Stimulated activated CD4-positive, alpha-beta T cell treated with anti-CD3 and anti-CD28 coated beads, Interleukin-1b, Interleukin-23, amount 100 ng/mL, for 4 hours (primary cell): ENCODE data around the gene SH2D4B.

Source experiments
- DNase-seq, 2 donors: peaks; one replicate each; pipeline ENCODE4 v3.0.0-alpha.2; 2020; ENCODE audit warnings: low read depth in 2 of 2

The SH2D4B gene

DNA sequence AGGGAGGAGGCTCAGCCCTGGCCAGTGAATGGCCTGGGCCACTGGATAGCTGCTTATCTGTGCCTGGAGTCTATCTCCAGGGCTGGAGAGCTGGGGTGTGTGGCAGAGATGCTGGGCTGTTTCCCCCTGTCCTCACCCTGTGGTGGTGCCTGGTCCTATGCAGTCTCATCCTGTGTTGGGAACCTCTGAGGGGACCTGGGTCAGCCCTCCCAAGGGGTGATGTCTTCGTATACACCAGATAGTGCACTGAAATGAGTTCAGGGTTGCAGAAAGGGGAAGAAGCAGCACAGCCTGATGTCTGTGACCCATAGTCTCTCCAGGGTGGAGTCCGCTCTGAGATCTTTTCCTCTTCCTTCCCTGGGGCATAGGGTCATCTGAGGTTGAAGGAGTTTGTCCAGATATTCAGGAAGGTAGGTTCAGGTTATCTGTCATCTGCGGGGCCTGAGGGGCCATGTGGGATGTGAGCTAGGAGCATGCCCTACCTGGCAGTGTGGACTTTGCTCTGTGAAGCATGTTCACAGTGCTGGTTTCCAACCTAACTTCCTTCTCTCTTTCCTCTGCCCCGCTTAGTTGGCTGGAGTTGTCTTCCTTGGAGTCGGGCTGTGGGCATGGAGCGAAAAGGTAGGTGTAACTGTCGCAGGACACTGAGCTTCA, 33.4 kb upstream of the SH2D4B start:
- no peak for DNase-seq

DNA sequence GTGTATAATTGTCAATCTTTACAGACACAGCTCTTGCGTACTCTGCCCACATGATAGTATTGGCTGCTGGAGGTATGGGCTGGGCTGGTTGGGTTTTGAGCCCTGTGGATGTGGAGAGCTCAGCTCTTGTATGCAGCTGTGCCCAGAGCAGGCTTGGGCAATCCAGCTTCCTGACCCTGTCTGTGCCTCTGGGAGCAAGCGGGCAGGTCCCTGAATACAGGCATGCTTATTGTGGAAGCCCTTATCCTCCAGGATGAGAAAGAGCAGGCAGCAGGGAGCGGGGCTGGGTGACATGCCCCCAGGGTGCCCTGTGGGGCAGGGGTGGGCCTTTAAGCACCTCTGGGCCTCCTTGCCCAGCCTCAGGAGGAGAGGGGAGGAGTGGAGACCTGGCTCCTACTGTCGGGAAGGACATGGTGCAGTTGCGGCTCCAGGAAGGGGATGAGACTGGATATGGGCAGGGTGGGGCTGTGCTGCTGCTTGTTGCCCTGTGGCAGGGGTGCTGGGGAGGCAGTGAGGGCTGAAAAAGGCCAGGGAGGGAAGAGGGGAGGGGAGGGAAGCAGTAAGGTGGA, 32.7 kb upstream of the SH2D4B start:
- no peak for DNase-seq

DNA sequence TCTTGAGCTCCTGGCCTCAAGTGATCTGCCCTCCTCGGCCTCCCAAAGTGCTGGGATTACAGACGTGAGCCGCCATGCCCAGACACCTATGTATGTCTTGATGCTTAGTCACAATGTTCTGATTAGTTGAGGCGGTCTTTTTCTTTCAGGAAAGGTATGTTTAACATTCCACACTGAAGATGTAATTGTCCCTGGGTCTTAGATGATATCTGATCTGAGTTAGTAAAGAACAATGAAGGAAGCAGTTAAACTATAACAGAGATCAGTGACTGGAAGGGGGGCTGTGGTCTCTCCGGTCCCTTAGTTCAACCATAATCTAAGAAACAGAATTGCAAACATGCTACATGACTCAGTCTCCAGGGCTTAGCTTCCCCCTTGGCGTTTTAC, 31.5 kb upstream of the SH2D4B start:
- DNase-seq = no peak

DNA sequence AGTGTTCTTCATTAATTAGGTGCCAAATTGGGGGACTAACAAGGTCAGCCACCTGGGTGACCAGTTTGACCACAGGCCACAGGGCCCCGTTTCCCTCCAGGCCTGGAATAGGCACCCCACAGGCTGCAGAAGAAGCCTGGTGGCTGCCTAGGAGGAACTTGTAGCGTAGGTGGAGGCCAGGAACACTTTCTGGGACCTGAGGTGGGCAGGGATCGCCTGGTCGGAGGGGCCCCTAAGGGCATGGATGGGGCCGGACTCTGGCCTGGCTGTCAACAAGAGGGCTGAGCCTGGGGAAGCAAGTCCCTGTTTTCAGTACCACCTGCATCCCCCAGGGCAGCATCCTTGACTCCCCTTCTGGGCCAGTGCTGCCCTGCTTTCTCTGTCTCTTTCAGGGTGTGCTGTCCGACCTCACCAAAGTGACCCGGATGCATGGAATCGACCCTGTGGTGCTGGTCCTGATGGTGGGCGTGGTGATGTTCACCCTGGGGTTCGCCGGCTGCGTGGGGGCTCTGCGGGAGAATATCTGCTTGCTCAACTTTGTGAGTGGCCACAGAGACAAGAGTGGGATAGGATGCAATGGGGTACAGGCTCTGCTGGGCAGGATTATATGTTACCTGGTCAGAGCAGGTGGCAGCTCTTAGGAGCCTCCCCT, 30.7 kb upstream of the SH2D4B start:
- DNase-seq = no peak

DNA sequence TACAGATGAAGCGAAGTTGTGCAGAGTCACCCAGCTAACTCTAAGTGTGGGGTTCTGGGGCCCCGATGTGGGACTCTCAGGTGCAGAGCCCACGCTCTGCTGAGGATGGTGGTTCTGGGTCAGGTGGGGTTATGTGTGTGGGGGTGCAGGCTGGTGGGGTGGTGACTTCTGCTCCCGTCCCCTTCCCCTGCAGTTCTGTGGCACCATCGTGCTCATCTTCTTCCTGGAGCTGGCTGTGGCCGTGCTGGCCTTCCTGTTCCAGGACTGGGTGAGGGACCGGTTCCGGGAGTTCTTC, 28.6 kb upstream of the SH2D4B start:
- DNase-seq = no peak

DNA sequence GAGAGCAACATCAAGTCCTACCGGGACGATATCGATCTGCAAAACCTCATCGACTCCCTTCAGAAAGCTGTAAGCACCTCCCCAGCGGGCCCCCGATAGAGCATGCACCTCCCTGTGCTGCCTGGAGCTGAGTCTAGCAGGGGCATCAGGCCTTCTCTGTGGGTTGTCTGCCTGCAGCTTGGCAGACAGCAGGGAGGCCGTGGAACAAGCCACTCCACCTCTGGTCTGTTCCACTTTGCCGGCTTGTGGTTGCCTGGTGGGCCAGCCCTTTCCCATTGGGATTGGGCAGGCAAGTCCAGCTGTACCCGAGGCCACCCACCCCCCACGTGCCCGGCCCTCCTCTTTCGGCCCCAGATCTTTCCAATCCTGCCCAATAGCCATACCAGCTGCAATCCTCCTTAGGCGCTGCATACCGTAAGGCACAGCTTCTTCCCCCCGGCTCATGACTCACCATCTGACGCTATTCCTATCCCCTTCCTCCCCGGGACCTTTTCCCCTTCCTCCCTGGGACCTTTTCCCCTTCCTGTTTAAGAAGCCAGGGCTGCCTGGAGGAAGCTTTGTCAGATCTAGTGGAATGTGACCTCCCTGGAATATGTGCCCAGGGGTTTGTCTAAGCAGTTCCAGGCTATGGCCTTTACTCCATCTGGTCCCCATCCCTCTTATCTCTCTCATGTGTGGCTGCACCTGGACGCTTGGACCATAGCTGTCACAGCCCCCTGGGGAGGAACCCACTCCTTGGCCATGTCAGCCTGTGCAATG, 28.1 kb upstream of the SH2D4B start:
- no peak for DNase-seq

DNA sequence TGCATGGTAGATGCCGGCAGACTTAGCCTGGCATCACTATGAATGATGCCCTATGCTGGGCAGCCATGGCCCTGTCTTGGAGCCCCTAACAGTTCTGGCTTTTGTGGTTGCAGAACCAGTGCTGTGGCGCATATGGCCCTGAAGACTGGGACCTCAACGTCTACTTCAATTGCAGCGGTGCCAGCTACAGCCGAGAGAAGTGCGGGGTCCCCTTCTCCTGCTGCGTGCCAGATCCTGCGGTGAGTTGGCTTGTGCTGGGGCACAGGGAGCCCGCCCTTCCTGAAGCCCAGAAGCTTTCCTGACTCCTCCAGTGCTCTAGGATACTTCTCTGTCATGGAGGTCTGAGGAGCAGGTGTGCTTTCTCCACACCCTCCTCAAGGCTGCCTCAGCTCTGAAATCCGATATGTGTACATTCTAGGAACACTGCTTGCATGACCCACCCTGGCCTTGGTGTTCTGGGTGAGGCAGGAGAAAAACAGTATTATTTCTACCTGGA, 25.6 kb upstream of the SH2D4B start:
- DNase-seq = no peak

DNA sequence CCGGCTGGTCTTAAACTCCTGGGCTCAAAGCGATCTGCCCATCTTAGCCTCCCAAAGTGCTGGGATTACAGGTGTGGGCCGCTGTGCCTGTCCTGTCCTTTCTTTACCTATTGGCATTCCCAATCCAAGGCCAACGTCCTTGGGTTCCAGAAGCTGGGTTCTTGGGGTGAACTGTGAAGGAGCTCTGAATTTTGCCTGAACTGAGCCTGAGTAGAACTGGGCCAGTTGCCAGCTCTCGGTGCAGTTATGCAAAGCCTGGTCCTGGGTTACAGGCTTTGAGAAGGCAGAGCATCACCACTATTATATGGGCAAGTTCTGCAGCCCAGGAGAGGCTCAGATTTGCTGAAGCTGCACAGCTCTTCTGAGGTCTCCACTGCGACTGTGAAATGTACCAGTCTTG, 24.6 kb upstream of the SH2D4B start:
- no peak for DNase-seq

DNA sequence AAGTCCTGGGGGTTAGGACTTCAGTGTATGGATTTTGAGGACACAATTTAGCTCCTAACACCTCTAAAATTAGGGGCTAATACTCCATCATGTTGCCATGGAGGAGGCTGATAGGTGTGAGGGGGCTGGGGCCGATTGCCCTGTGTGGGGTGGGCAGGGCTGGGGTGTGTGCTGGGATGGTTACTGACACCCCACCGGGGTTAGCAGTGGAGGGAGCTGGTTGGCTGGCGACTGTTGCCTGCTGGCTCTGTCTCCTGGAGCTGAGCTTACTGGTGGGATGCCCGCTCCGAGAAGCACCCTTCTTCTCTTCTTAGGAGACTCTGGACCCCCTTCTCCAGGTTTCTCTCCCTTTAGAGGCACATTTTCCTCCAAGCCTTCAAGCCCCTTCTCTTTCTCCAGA, 22.2 kb upstream of the SH2D4B start:
- no peak for DNase-seq

DNA sequence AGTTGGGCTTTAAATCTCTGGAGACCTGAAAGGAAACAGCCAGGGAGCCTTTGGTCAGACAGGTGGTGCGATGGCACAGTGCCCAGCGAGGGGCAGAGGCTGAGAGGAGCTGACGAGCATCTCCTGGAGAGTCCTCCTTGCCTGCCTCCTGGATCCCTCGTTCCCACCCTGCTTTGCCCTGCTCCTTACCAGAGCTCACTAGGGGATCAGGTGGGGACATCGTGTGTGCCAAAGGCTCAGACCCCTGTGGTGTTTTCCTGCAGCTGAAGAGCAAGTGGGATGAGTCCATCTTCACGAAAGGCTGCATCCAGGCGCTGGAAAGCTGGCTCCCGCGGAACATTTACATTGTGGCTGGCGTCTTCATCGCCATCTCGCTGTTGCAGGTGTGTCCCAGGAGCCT, 21.8 kb upstream of the SH2D4B start:
- no peak for DNase-seq

DNA sequence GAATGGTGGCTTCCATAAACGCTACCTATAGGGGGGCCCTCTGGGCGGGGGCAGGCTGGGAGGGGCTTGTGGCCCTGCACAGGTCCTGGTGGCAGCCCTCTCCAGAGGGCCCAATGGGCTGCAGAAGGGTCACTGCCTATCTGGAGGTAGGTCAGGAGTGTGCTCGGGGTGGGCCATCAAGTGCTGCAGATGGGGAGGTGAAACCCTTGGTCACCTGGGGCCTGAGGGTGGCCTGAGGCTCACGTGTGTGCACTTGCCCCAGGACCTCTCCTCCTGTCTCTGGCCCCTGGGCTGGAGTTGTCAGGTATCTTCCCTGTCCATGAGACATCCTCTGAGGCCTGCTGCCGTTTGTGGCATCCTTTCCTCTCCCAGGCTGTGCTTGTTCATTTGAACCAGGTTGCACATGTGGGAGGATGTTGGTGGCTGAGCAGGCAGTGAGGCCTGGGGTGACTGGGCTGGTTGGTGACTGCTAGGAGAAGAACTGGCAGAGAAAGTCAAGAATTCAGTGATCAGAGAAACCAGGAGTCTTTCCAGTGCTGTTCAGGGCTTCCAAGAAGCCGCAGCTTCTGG, 21.1 kb upstream of the SH2D4B start:
- DNase-seq = no peak

DNA sequence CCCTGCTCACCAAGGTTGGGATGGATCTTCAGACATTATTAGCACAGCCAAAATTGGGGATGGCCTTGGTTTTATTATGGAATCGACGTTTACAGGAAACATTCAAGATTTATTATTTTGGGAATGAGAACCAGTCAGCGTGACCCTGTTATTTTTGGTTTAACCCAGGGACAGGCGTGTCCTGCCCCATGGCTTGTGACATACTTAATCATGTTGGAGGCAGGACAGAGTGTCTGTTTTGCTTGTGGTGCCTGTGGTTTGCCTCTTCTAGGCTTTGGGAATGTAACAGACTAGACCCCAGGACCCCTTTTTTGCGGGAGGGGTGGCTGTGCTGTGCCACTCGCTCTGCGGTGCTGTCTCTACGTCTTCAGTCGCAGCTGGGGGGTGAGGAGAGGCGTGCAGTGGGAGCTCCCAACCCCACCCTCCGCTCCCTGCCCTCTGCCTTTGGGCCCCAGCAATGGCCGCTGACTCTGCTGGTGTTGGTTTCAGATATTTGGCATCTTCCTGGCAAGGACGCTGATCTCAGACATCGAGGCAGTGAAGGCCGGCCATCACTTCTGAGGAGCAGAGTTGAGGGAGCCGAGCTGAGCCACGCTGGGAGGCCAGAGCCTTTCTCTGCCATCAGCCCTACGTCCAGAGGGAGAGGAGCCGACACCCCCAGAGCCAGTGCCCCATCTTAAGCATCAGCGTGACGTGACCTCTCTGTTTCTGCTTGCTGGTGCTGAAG, 20.1 kb upstream of the SH2D4B start:
- DNase-seq = no peak

DNA sequence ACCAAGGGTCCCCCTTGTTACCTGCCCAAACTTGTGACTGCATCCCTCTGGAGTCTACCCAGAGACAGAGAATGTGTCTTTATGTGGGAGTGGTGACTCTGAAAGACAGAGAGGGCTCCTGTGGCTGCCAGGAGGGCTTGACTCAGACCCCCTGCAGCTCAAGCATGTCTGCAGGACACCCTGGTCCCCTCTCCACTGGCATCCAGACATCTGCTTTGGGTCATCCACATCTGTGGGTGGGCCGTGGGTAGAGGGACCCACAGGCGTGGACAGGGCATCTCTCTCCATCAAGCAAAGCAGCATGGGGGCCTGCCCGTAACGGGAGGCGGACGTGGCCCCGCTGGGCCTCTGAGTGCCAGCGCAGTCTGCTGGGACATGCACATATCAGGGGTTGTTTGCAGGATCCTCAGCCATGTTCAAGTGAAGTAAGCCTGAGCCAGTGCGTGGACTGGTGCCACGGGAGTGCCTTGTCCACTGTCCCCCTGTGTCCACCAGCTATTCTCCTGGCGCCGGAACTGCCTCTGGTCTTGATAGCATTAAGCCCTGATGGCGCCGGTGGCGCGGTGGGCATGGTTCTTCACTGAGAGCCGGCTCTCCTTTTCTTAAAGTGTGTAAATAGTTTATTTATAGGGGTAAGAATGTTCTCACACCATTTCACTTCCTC, 19.4 kb upstream of the SH2D4B start:
- no peak for DNase-seq

DNA sequence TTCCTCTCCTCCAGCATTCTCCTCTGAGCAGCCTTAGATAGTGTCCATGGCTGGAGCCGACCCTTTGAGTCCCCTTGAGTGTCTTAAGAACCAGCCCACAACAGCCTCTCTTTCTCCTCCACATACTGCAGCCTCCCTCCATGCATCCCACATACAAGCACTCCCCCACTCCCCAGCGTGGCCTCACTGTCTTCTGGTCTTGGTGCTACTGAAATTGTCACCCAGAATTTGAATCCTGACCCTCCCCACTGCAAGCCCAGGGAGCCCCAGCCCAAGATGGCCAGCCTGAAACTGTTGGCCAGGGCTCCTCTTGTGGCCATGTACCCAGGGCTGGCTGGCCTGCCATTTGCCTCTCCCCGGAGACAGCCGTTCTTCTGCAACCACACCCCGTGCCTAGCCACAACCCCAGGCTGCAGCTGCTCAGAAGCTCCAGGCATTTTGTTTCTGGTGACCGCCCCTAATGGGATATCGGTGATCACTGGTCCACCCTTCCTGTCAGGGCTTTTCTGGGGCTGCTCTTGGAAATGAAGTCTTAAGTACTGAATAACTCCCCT, 18.8 kb upstream of the SH2D4B start:
- DNase-seq = no peak

DNA sequence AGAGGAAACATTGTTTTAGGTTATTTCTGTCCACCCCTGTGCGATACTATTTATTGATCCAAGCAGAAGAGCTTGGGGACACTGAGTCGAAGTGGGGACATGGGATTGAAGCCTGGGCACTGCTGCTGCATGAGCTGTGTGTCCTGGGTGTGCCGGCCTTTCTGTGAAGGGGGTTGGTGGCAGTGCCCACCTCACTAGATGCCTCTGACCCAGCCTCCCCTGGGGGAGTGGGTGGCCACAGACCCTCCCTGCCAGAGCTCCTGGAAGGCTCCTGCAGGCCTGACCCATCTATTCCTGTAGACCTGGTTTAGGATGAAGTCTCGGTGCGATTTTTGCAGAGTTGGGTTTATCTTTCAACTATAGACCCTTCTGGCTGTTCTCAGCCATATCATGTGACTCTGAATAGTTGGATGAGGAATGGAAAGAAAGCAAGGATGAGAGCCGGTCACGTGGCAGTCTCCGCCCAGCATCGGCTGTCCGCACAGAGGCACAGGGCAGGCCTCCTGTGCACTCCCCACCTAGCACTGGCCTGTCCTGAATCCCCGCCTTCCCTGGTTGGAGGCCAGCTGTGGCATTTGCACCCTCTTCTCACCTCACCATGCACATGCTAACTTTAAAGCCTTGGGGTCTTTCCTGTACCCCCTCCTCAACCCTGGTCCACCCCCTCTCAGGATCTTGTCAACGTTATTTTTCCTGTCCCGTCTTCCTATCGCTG, 17.6 kb upstream of the SH2D4B start:
- no peak for DNase-seq

DNA sequence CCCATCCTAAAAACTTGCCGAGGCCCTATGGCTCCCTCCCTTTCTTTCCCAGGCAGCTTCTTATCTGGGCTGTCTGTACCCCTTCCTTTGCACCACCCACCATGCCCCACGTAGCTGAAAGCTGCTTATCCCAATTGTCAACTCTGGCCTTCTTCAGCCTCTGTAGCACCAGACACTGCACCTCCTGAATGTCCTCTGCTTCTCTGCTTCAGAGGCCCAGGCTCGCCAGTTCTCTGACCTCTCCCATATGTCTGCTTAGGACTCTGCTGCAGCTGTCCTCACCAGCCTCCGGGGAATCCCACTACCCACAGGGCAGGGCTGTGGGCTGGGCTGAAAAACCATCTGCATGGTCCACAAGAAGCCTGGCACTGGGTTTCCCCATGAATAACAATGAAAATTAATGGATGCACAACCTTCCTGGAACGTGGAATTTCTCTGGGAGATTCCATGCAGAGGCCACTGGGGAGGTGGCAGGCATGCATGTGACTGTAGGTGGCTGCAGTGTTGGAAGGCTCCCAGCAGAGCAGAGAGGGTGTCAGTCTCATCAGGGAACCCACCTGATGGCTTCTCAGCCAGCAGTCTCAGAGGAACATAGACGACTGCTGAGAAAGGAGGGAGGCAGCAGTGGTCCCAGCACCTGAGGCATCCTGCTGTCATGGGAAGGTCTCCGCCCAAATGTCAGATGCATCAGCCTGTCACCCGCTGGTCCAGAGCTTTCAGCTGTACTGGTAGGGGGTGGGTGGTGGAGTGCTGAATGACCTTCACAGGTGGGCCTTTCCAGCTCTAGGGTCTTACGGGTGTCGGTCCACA, 16.8 kb upstream of the SH2D4B start:
- DNase-seq = no peak

DNA sequence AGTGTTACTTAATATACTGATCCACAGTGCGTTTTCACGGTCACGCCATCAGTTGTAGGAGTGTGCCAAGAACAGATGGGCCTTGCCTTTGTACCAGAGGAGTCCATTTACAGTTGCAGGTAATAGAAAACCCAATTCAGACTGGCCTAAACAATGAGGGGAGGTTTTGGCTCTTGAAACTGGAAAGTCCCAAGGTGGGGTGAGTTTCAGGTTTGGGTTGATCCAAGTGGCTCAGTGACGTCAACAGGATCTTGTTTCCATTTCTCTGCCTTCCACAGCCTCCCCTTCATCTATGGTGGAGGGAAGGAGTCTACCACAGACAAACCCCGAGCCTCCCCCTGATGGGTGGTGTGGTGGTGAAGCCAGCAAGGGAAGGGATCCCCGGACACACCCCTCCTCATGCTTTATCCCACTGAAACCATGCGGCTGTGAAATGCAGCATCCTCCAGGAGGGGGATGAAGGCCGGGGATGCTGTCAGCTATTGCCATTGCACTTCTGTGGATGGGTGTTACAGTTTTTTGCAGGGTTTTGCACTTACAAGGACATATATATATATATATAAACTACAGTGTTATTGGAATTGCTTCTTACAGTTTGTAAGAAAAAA, 14.8 kb upstream of the SH2D4B start:
- no peak for DNase-seq

DNA sequence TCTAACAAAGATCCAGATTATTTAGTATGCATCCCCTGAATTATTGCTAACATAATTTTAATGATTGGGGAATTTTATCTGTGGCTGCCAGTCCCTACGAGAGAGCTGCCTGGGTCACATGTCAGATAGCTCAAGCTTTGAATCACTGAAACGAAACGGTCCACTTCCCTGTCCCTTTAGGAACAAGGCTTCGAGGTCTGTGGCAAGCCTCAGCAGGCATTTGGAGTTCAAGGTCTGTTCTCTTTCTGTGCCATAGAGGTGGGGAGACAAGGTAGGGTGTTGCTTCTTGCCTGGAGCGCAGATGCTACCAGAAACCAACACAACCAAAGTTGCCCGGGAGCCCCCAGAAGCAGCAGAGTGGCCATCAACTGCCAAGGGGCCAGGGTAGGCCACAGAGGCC, 13.9 kb upstream of the SH2D4B start:
- no peak for DNase-seq
